Neuronal stem cell (in vitro differentiated cells): ENCODE measurements around the gene CYP26C1.

ENCODE experiments used
- DNase-seq: peaks from one replicate; pipeline ENCODE4 v3.0.0-alpha.2; 2013; ENCODE audit warnings: low spot score
- H2AFZ ChIP-seq: one replicate; pipeline ENCODE4 v1.6.1; 2013; ENCODE audit warnings: mild to moderate bottlenecking, low read length, inconsistent platforms
- H2AK5ac ChIP-seq: 2 replicates; pipeline ENCODE4 v1.6.1; 2013; ENCODE audit warnings: low read depth, mild to moderate bottlenecking, inconsistent platforms, low read length, moderate library complexity, mixed read lengths
- H2BK120ac ChIP-seq: 2 replicates; pipeline ENCODE4 v1.6.1; 2013; ENCODE audit warnings: low read depth, mild to moderate bottlenecking, inconsistent platforms, low read length, moderate library complexity, mixed read lengths
- H2BK12ac ChIP-seq: one replicate; pipeline ENCODE4 v1.6.1; 2013; ENCODE audit warnings: low read length, inconsistent platforms
- H2BK15ac ChIP-seq: 2 replicates; pipeline ENCODE4 v1.6.1; 2013; ENCODE audit warnings: mild to moderate bottlenecking, low read length, inconsistent platforms, mixed read lengths
- H2BK5ac ChIP-seq: one replicate; pipeline ENCODE4 v1.6.1; 2013; ENCODE audit warnings: inconsistent platforms, mild to moderate bottlenecking, low read length, moderate library complexity
- H3K14ac ChIP-seq: one replicate; pipeline ENCODE4 v1.6.1; 2013; ENCODE audit warnings: low read length, inconsistent platforms
- H3K18ac ChIP-seq: 2 replicates; pipeline ENCODE4 v1.6.1; 2013; ENCODE audit warnings: low read length, inconsistent platforms
- H3K23ac ChIP-seq: 2 replicates; pipeline ENCODE4 v1.6.1; 2013; ENCODE audit warnings: low read depth, mild to moderate bottlenecking, mixed read lengths, low read length, inconsistent platforms; ENCODE audit not compliant: poor library complexity
- H3K27ac ChIP-seq: replicated peaks from 3 replicates; pipeline ENCODE4 v1.5.1; 2013; ENCODE audit warnings: low read length, inconsistent platforms
- H3K27me3 ChIP-seq, 3 experiments: 2 replicates each; pipeline ENCODE4 v1.6.1; 2013; ENCODE audit warnings: low read length in 3 of 3, mild to moderate bottlenecking in 2 of 3, inconsistent platforms in 1 of 3, low read depth in 1 of 3, mixed read lengths in 1 of 3, moderate library complexity in 1 of 3; ENCODE audit not compliant: control insufficient read depth in 3 of 3, insufficient read depth in 3 of 3
- H3K36me3 ChIP-seq, 2 donors: replicated peaks in 1 of 2; 2 replicates each; pipeline ENCODE4 v1.6.1; 2013; ENCODE audit warnings: low read length in 2 of 2; ENCODE audit not compliant: control insufficient read depth in 2 of 2, insufficient read depth in 2 of 2
- H3K4ac ChIP-seq: 2 replicates; pipeline ENCODE4 v1.6.1; 2013; ENCODE audit warnings: inconsistent platforms, mild to moderate bottlenecking, low read length, moderate library complexity
- H3K4me1 ChIP-seq, 2 donors: 1 replicate in 1 of 2; 2 replicates in 1 of 2; pipeline ENCODE4 v1.6.1; 2013; ENCODE audit warnings: low read length in 2 of 2, low read depth in 1 of 2; ENCODE audit not compliant: control insufficient read depth in 2 of 2, insufficient read depth in 1 of 2
- H3K4me2 ChIP-seq: one replicate; pipeline ENCODE4 v1.6.1; 2013; ENCODE audit warnings: mild to moderate bottlenecking, low read length, inconsistent platforms; ENCODE audit not compliant: insufficient read depth, poor library complexity, severe bottlenecking
- H3K4me3 ChIP-seq, 2 donors: 2 replicates each; pipeline ENCODE4 v1.5.1; 2013; ENCODE audit warnings: low read length in 2 of 2, mild to moderate bottlenecking in 2 of 2, inconsistent platforms in 1 of 2, moderate library complexity in 1 of 2
- H3K79me1 ChIP-seq: one replicate; pipeline ENCODE4 v1.6.1; 2013; ENCODE audit warnings: low read depth, mild to moderate bottlenecking, inconsistent platforms, low read length, moderate library complexity
- H3K9ac ChIP-seq: one replicate; pipeline ENCODE4 v1.6.1; 2013; ENCODE audit warnings: mild to moderate bottlenecking, low read depth, low read length, inconsistent platforms; ENCODE audit not compliant: poor library complexity
- H3K9me3 ChIP-seq, 2 donors: replicated peaks in 1 of 2; 2 replicates each; pipeline versions ENCODE3 to v1.6.1; 2013; ENCODE audit warnings: low read length in 2 of 2, mild to moderate bottlenecking in 2 of 2, inconsistent platforms in 1 of 2, low read depth in 1 of 2, mixed read lengths in 1 of 2, moderate library complexity in 1 of 2; ENCODE audit not compliant: control insufficient read depth in 2 of 2, insufficient read depth in 1 of 2
- H4K8ac ChIP-seq: one replicate; pipeline ENCODE4 v1.6.1; 2013; ENCODE audit warnings: low read depth, mild to moderate bottlenecking, inconsistent platforms, low read length, moderate library complexity
- H4K91ac ChIP-seq: one replicate; pipeline ENCODE4 v1.6.1; 2013; ENCODE audit warnings: low read length, low read depth, mild to moderate bottlenecking, inconsistent platforms; ENCODE audit not compliant: poor library complexity
- WGBS, 2 donors: extraction: QIAGEN DNeasy Blood & Tissue Kit; methylation state at CpG; one replicate each; pipeline ENCODE4 v1.1.7; 2013; ENCODE audit warnings: missing lambda C conversion rate in 2 of 2, mixed read lengths in 1 of 2; ENCODE audit not compliant: insufficient read length in 2 of 2, insufficient replicate concordance in 1 of 2; ENCODE audit errors: extremely low coverage in 2 of 2; 5-methylcytosine and 5-hydroxymethylcytosine counted together

Gene CYP26C1

GRCh38 chr10:93096901-93097300 lies 36.3 kb downstream of the CYP26C1 start:
- no peak overlapping the region for H3K27ac ChIP-seq
- no peak overlapping the region for H3K4ac ChIP-seq
- no peak overlapping the region for H2AK5ac ChIP-seq
- peaks cover 0 to 1% of the 10 kb centered on the region in 2 donors for H3K4me1 ChIP-seq
- no peak overlapping the region for H4K91ac ChIP-seq
- no peak for DNase-seq
- no peak overlapping the region for H3K4me2 ChIP-seq
- H2BK5ac ChIP-seq, result no peak overlapping the region
- H3K14ac ChIP-seq, result no peak overlapping the region
- H2BK12ac ChIP-seq, result no peak overlapping the region
- no peak overlapping the region for H3K9ac ChIP-seq
- H4K8ac ChIP-seq, result no peak overlapping the region
- no peaks in the 10 kb centered on the region for H3K36me3 ChIP-seq
- no peaks in the 10 kb centered on the region for H3K79me1 ChIP-seq
- H3K27me3 ChIP-seq, result peaks cover 0 to 3% (median 0%) of the 10 kb centered on the region in 3 experiments
- no peaks in the 10 kb centered on the region for H3K9me3 ChIP-seq
- H3K18ac ChIP-seq, result no peak overlapping the region
- no peak overlapping the region for H2BK15ac ChIP-seq
- H2AFZ ChIP-seq, result no peak overlapping the region
- no peak overlapping the region for H2BK120ac ChIP-seq
- H3K4me3 ChIP-seq, result no peak overlapping the region
- H3K23ac ChIP-seq, result no peak overlapping the region
- WGBS, 2 donors, result no CpG with 5 or more reads among the region's 5 CpGs

GRCh38 chr10:93097386-93097785 lies 36.8 kb downstream of the CYP26C1 start:
- Histone ChIP-seq H3K4me1 (peaks cover 0 to 1% of the 10 kb centered on the region in 2 donors), H3K4me3 (peak overlapping the region in 1 of 2 donors; percentile 59), H3K79me1 (no peaks in the 10 kb centered on the region), H2BK15ac (no peak overlapping the region), H2BK12ac (no peak overlapping the region), H4K91ac (no peak overlapping the region), H3K36me3 (no peaks in the 10 kb centered on the region), H3K27me3 (peaks cover 0 to 3% (median 0%) of the 10 kb centered on the region in 3 experiments), H4K8ac (no peak overlapping the region), H3K9ac (no peak overlapping the region), H3K9me3 (no peaks in the 10 kb centered on the region), H2BK120ac (no peak overlapping the region), H2AK5ac (no peak overlapping the region), H2BK5ac (no peak overlapping the region), H3K14ac (no peak overlapping the region), H3K23ac (no peak overlapping the region), H3K18ac (no peak overlapping the region), H3K4me2 (no peak overlapping the region), H3K4ac (no peak overlapping the region), H3K27ac (no peak overlapping the region), H2AFZ (no peak overlapping the region)
- no peak for DNase-seq
- WGBS, 2 donors, result no CpG with 5 or more reads among the region's 9 CpGs

- Histone ChIP-seq H3K4me3 (no peak overlapping the region), H2BK120ac (no peak overlapping the region), H3K4me2 (no peak overlapping the region), H2BK5ac (no peak overlapping the region), H3K27ac (no peak overlapping the region), H3K18ac (no peak overlapping the region), H3K9ac (no peak overlapping the region), H4K8ac (no peak overlapping the region), H3K4ac (no peak overlapping the region), H3K23ac (no peak overlapping the region), H2AFZ (no peak overlapping the region), H4K91ac (no peak overlapping the region), H3K79me1 (no peaks in the 10 kb centered on the region), H3K9me3 (no peaks in the 10 kb centered on the region), H3K14ac (no peak overlapping the region), H2BK12ac (no peak overlapping the region), H2BK15ac (no peak overlapping the region), H3K27me3 (peaks cover 0 to 3% (median 0%) of the 10 kb centered on the region in 3 experiments), H3K36me3 (no peaks in the 10 kb centered on the region), H2AK5ac (no peak overlapping the region), H3K4me1 (peaks cover 0 to 1% of the 10 kb centered on the region in 2 donors)
- DNase-seq, result no peak
- WGBS, 2 donors, result no CpG with 5 or more reads among the region's 3 CpGs
These were observed 38.2 kb downstream of the CYP26C1 start for GRCh38 chr10:93098816-93099215.

- DNase-seq, result no peak
These were observed 39.1 kb downstream of the CYP26C1 start for GRCh38 chr10:93099670-93100069.

More at GRCh38 chr10:93099670-93100069, 39.1 kb downstream of the CYP26C1 start:
- Histone ChIP-seq H4K91ac (no peak overlapping the region), H3K23ac (no peak overlapping the region), H3K4me1 (peaks cover 0 to 1% of the 10 kb centered on the region in 2 donors), H2BK120ac (no peak overlapping the region), H3K18ac (no peak overlapping the region), H3K27ac (no peak overlapping the region), H2BK15ac (no peak overlapping the region), H3K79me1 (no peaks in the 10 kb centered on the region), H2AFZ (no peak overlapping the region), H2BK12ac (no peak overlapping the region), H3K9ac (no peak overlapping the region), H3K27me3 (peaks cover 0 to 3% (median 0%) of the 10 kb centered on the region in 3 experiments), H3K9me3 (no peaks in the 10 kb centered on the region), H3K14ac (no peak overlapping the region), H3K36me3 (no peaks in the 10 kb centered on the region), H2BK5ac (no peak overlapping the region), H3K4ac (no peak overlapping the region), H4K8ac (no peak overlapping the region), H3K4me2 (no peak overlapping the region), H3K4me3 (no peak overlapping the region), H2AK5ac (no peak overlapping the region)
- no CpG with 5 or more reads among the region's 7 CpGs for WGBS, 2 donors
